B cell (primary cell): ENCODE measurements around the gene ADAM11. TPM values are rescaled to one million over a fixed set of nuclear protein-coding genes. Genes with fewer than 3 reads are reported as not detected.

Experiments
- ATAC-seq: fragments of 200-7000 bp; cut with Tn5 transposase; one replicate; pipeline ENCODE4 v1.10.0; 2021; ENCODE audit warnings: low read depth, mild to moderate bottlenecking, moderate number of reproducible peaks, moderate library complexity
- CTCF ChIA-PET: fragments of 350-600 bp; sonication (Branson Sonifier 250); formaldehyde crosslinking; loops from one replicate; lab custom pipeline; 2021; ENCODE audit warnings: antibody characterized with exemption, inconsistent platforms; lab: Charles Lee
- POLR2A ChIA-PET: fragments of 350-600 bp; sonication (Branson Sonifier 250); formaldehyde crosslinking; loops from one replicate; lab custom pipeline; 2021; ENCODE audit warnings: antibody characterized with exemption; lab: Charles Lee
- DNase-seq: peaks from one replicate; pipeline ENCODE4 v3.0.0; 2013
- H2AFZ ChIP-seq: 2 replicates; pipeline ENCODE4 v1.6.1; 2012; ENCODE audit warnings: mild to moderate bottlenecking, low read depth, low read length; ENCODE audit not compliant: insufficient read depth, poor library complexity, severe bottlenecking
- H3K27ac ChIP-seq, 2 donors: 1 replicate in 1 of 2; 2 replicates in 1 of 2; pipeline ENCODE4 v1.5.1; 2012 to 2013; ENCODE audit warnings: low read length in 2 of 2, mild to moderate bottlenecking in 2 of 2, moderate library complexity in 1 of 2
- H3K27me3 ChIP-seq, 4 experiments: fragments of 200-600 bp in 1 of 4; sonication (generic) in 1 of 4; replicated peaks in 1 of 4; 1 replicate in 2 of 4; 2 replicates in 2 of 4; pipeline versions ENCODE4 v1.6.1 to v1.7.0; 2013 to 2016; ENCODE audit warnings: low read length in 3 of 4, mild to moderate bottlenecking in 2 of 4, mixed read lengths in 1 of 4, moderate library complexity in 1 of 4; ENCODE audit not compliant: insufficient read depth in 4 of 4, control insufficient read depth in 3 of 4; ENCODE audit errors: control extremely low read depth in 1 of 4
- H3K36me3 ChIP-seq, 2 experiments: replicated peaks in 1 of 2; 1 replicate in 1 of 2; 2 replicates in 1 of 2; pipeline versions ENCODE4 v1.6.1 to v1.7.1; 2013; ENCODE audit warnings: low read length in 1 of 2; ENCODE audit not compliant: insufficient read depth in 2 of 2, control insufficient read depth in 1 of 2; ENCODE audit errors: control extremely low read depth in 1 of 2, extremely low read depth in 1 of 2
- H3K4me1 ChIP-seq, 2 donors: fragments of 200-600 bp in 1 of 2; sonication (generic) in 1 of 2; 1 replicate in 1 of 2; 2 replicates in 1 of 2; pipeline versions ENCODE4 v1.5.1 to v1.6.1; 2013 to 2017; ENCODE audit warnings: low read length in 2 of 2; ENCODE audit not compliant: control insufficient read depth in 2 of 2, insufficient read depth in 2 of 2
- H3K4me2 ChIP-seq: replicated peaks from 2 replicates; pipeline ENCODE3; 2012; ENCODE audit warnings: mild to moderate bottlenecking, low read depth, low read length; ENCODE audit not compliant: poor library complexity, severe bottlenecking
- H3K4me3 ChIP-seq, 5 experiments: fragments of 200-600 bp in 1 of 5; sonication (generic) in 1 of 5; 1 replicate in 3 of 5; 2 replicates in 2 of 5; pipeline versions ENCODE4 v1.5.1 to v1.7.0; 2011 to 2016; ENCODE audit warnings: low read length in 4 of 5, mild to moderate bottlenecking in 4 of 5, low read depth in 2 of 5, control low read depth in 1 of 5, moderate library complexity in 1 of 5; ENCODE audit not compliant: insufficient read depth in 1 of 5; ENCODE audit errors: control extremely low read depth in 1 of 5, extremely low read depth in 1 of 5
- H3K79me2 ChIP-seq: fragments of 200-600 bp; sonication (generic); one replicate; pipeline ENCODE4 v1.6.0; 2016; ENCODE audit warnings: low read length; ENCODE audit not compliant: control insufficient read depth, insufficient read depth
- H3K9ac ChIP-seq: fragments of 200-600 bp; sonication (generic); 2 replicates; pipeline ENCODE4 v1.6.1; 2017; ENCODE audit warnings: mild to moderate bottlenecking, low read length, moderate library complexity
- H3K9me3 ChIP-seq, 3 donors: one replicate each; pipeline versions ENCODE4 v1.6.1 to v1.7.1; 2013; ENCODE audit warnings: low read length in 2 of 3; ENCODE audit not compliant: control insufficient read depth in 2 of 3, insufficient read depth in 1 of 3; ENCODE audit errors: control extremely low read depth in 1 of 3
- H4K20me1 ChIP-seq: 2 replicates; pipeline ENCODE4 v1.6.0; 2012; ENCODE audit warnings: mild to moderate bottlenecking, low read length; ENCODE audit not compliant: insufficient read depth, control insufficient read depth, poor library complexity, severe bottlenecking
- H3K27ac Mint-ChIP-seq: one replicate; pipeline ENCODE4 v1.8.0; 2021; ENCODE audit warnings: mixed read lengths
- H3K27me3 Mint-ChIP-seq: one replicate; pipeline ENCODE4 v1.8.0; 2021; ENCODE audit warnings: mixed read lengths
- H3K4me1 Mint-ChIP-seq: one replicate; pipeline ENCODE4 v1.8.0; 2021; ENCODE audit warnings: mixed read lengths
- H3K4me3 Mint-ChIP-seq: one replicate; pipeline ENCODE4 v1.8.0; 2021; ENCODE audit warnings: mixed read lengths
- H3K9me3 Mint-ChIP-seq: one replicate; pipeline ENCODE4 v1.8.0; 2022; ENCODE audit warnings: mixed read lengths; ENCODE audit not compliant: insufficient read depth
- CTCF ChIP-seq: fragments of 200-600 bp; IDR thresholded peaks from one replicate; pipeline ENCODE4 v1.8.0; 2022; ENCODE audit warnings: antibody characterized with exemption, mild to moderate bottlenecking
- EZH2 ChIP-seq: IDR thresholded peaks from 2 replicates; pipeline ENCODE4 v1.6.1; 2012; ENCODE audit warnings: borderline replicate concordance, low read depth, mild to moderate bottlenecking, moderate library complexity, low read length; ENCODE audit not compliant: insufficient read depth, poor library complexity, severe bottlenecking
- WGBS: methylation state at CpG from one replicate; pipeline ENCODE4 v1.1.5; 2013; ENCODE audit warnings: missing lambda C conversion rate; ENCODE audit not compliant: insufficient coverage; 5-methylcytosine and 5-hydroxymethylcytosine counted together
- intact Hi-C: fragments of 100-400 bp; cut with micrococcal nuclease; formaldehyde crosslinking; loops from one replicate; pipeline ENCODE4 v1.10.0; 2022
- polyA plus RNA-seq: library from polyadenylated mRNA; depleted of rRNA; stranded (reverse); fragments of >200 nt; gene quantifications from 2 replicates; pipeline ENCODE4 v1.2.3, GENCODE V29; 2012
- total RNA-seq, 2 donors: library from RNA; stranded (reverse); fragments of 120-200 nt in 1 of 2; gene quantifications; 1 replicate in 1 of 2; 2 replicates in 1 of 2; pipeline versions ENCODE4 v1.2.3 to v1.2.4, GENCODE V29; 2013 to 2022

Gene ADAM11
- total and polyA plus RNA-seq, 2 donors (not counting 1 experiment from before 2014, with no cell fraction given), result 0.39 to 1.00 TPM

GRCh38 chr17:44795928-44796327 lies 37.1 kb downstream of the ADAM11 start:
- WGBS, result 87% methylated on average over 10 of the region's 10 CpGs
- no peak for ATAC-seq
- Histone ChIP-seq H3K27me3 (no peaks in the 10 kb centered on the region), H3K4me1 (no peaks in the 10 kb centered on the region), H3K9me3 (no peaks in the 10 kb centered on the region), H3K4me2 (no peak overlapping the region), H4K20me1 (no peaks in the 10 kb centered on the region), H2AFZ (no peak overlapping the region), H3K9ac (no peak overlapping the region), H3K4me3 (no peak overlapping the region), H3K27ac (no peak overlapping the region), H3K79me2 (no peaks in the 10 kb centered on the region), H3K36me3 (no peaks in the 10 kb centered on the region)
- no peak for TF ChIP-seq CTCF
- no peak for TF ChIP-seq EZH2
- DNase-seq, result no peak
- no peaks in the 10 kb centered on the region for H3K4me1 Mint-ChIP-seq
- intact Hi-C loops, result no loop called here
- ChIA-PET POLR2A (no interaction called here), CTCF (interaction anchor here (0.9 kb wide), 1 partner anchor 18 kb away, joined by 3 read pairs; no protein-coding TSS in a partner anchor)
- H3K27me3 Mint-ChIP-seq, result peaks cover 2% of the 10 kb centered on the region
- H3K27ac Mint-ChIP-seq, result no peak overlapping the region
- no peaks in the 10 kb centered on the region for H3K9me3 Mint-ChIP-seq
- no peak overlapping the region for H3K4me3 Mint-ChIP-seq

DNA sequence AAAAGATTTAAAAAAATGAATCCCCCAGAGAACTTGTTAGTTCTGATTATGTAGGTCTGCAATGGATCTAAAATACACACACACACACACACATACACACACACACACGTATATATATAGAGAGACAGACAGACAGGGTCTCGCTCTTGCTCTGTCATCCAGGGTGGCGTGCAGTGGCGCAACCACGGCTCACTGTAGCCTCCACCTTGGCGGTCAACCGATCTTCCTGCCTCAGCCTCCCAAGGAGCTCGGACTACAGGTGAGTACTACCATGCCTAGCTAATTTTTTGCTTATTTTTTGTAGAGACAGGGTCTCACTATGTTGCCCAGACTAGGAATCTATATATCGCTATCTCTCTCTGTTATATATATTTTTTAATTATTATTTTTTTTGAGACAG lies 37.9 kb downstream of the ADAM11 start:
- no peaks in the 10 kb centered on the region for H3K79me2 ChIP-seq
- TF ChIP-seq EZH2, result no peak
- no peak for TF ChIP-seq CTCF
- Mint-ChIP-seq H3K27ac (no peak overlapping the region), H3K9me3 (no peaks in the 10 kb centered on the region), H3K4me1 (no peaks in the 10 kb centered on the region), H3K4me3 (no peak overlapping the region), H3K27me3 (peaks cover 2% of the 10 kb centered on the region)
- no peak overlapping the region for H3K27ac ChIP-seq
- ATAC-seq (no peak), DNase-seq (no peak)
- no peak overlapping the region for H3K9ac ChIP-seq
- no peaks in the 10 kb centered on the region for H3K36me3 ChIP-seq
- CTCF ChIA-PET, result interaction anchor here (0.9 to 1.2 kb wide), 2 partner anchors 18 to 21 kb away, joined by 3 read pairs; no protein-coding TSS in a partner anchor
- H3K9me3 ChIP-seq, result no peaks in the 10 kb centered on the region
- no peaks in the 10 kb centered on the region for H3K27me3 ChIP-seq
- POLR2A ChIA-PET, result no interaction called here
- no peaks in the 10 kb centered on the region for H4K20me1 ChIP-seq
- 93% methylated on average over 5 of the region's 9 CpGs for WGBS
- no peak overlapping the region for H3K4me3 ChIP-seq
- no peaks in the 10 kb centered on the region for H3K4me1 ChIP-seq
- intact Hi-C loops, result no loop called here
- no peak overlapping the region for H3K4me2 ChIP-seq
- H2AFZ ChIP-seq, result no peak overlapping the region
